Vagina (tissue), 2 donors: ENCODE results near the gene MYO1H. TPM values are rescaled to one million over a fixed set of nuclear protein-coding genes. Genes with fewer than 3 reads are reported as not detected.

Experiments
- DNase-seq, 2 donors: peaks; one replicate each; pipeline ENCODE4 v3.0.0-alpha.2; 2017; ENCODE audit errors: extremely low spot score in 2 of 2
- H3K27ac ChIP-seq: fragments of 200-600 bp; sonication (generic); one replicate; pipeline ENCODE4 v1.5.1; 2019
- H3K27me3 ChIP-seq: fragments of 200-600 bp; sonication (generic); one replicate; pipeline ENCODE4 v1.5.1; 2019
- H3K36me3 ChIP-seq, 2 donors: fragments of 200-600 bp; sonication (generic); one replicate each; pipeline ENCODE4 v1.5.1; 2017 to 2019
- H3K4me1 ChIP-seq: fragments of 200-600 bp; sonication (generic); one replicate; pipeline ENCODE4 v1.5.1; 2019
- H3K4me3 ChIP-seq, 2 donors: fragments of 200-600 bp; sonication (generic); 1 replicate in 1 of 2; 2 replicates in 1 of 2; pipeline ENCODE4 v1.5.1; 2016 to 2019
- H3K9me3 ChIP-seq: fragments of 200-600 bp; sonication (generic); one replicate; pipeline ENCODE4 v1.5.1; 2019
- CTCF ChIP-seq, 3 experiments: fragments of 450-650 bp in 2 of 3; fragments of 200-600 bp in 1 of 3; sonication (generic) in 1 of 3; IDR thresholded peaks; one replicate each; pipeline ENCODE4 v1.5.1; 2017 to 2019; ENCODE audit warnings: antibody characterized with exemption in 3 of 3, mild to moderate bottlenecking in 2 of 3, moderate library complexity in 2 of 3
- POLR2A ChIP-seq, 2 donors: fragments of 450-650 bp; IDR thresholded peaks; one replicate each; pipeline ENCODE4 v1.6.1; 2017; ENCODE audit warnings: antibody characterized with exemption in 2 of 2, mild to moderate bottlenecking in 2 of 2, moderate library complexity in 2 of 2
- POLR2AphosphoS5 ChIP-seq, 2 donors: sonication (generic); formaldehyde crosslinking; IDR thresholded peaks; one replicate each; pipeline ENCODE4 v1.9.0; 2017; ENCODE audit warnings: antibody characterized with exemption in 2 of 2, mild to moderate bottlenecking in 2 of 2, low read depth in 1 of 2; ENCODE audit not compliant: insufficient read depth in 1 of 2
- intact Hi-C: fragments of 100-400 bp; cut with DNase I; formaldehyde crosslinking; loops from one replicate; pipeline ENCODE4 v1.15.1; 2023
- total RNA-seq: library from RNA; depleted of rRNA; stranded (reverse); fragments of >200 nt; gene quantifications from one replicate; pipeline ENCODE4 v1.2.3, GENCODE V29; 2016

Gene MYO1H
- total RNA-seq, 1 donor from 2014 or later = not detected

GRCh38 chr12:109345428-109345827 lies 2.3 kb upstream of the MYO1H start:
- DNase-seq = no peak
- Histone ChIP-seq H3K36me3 (no peaks in the 10 kb centered on the region), H3K4me1 (no peaks in the 10 kb centered on the region), H3K27me3 (no peaks in the 10 kb centered on the region), H3K9me3 (no peaks in the 10 kb centered on the region), H3K4me3 (no peak overlapping the region), H3K27ac (no peak overlapping the region)
- TF ChIP-seq POLR2AphosphoS5 (IDR thresholded peaks at IDR 0.05; ENCODE audit: insufficient read depth in 1 of 2, low read depth in 1 of 2) (no peak), CTCF (IDR thresholded peaks at IDR 0.05) (no peak), POLR2A (IDR thresholded peaks at IDR 0.05) (no peak)
- intact Hi-C loops = no loop called here

- TF ChIP-seq CTCF (IDR thresholded peaks at IDR 0.05) (no peak), POLR2AphosphoS5 (IDR thresholded peaks at IDR 0.05; ENCODE audit: insufficient read depth in 1 of 2, low read depth in 1 of 2) (no peak), POLR2A (IDR thresholded peaks at IDR 0.05) (no peak)
- no peak overlapping the region for H3K4me3 ChIP-seq
- no peak for DNase-seq
- H3K27ac ChIP-seq = no peak overlapping the region
- H3K4me1 ChIP-seq = no peaks in the 10 kb centered on the region
- no peaks in the 10 kb centered on the region for H3K9me3 ChIP-seq
- H3K36me3 ChIP-seq = no peaks in the 10 kb centered on the region
- H3K27me3 ChIP-seq = no peaks in the 10 kb centered on the region
- intact Hi-C loops = no loop called here
Observed at GRCh38 chr12:109346920-109347319, 780 bp upstream of the MYO1H start.

- Histone ChIP-seq H3K27me3 (no peaks in the 10 kb centered on the region), H3K4me3 (no peak overlapping the region), H3K4me1 (no peaks in the 10 kb centered on the region), H3K36me3 (no peaks in the 10 kb centered on the region), H3K27ac (no peak overlapping the region), H3K9me3 (no peaks in the 10 kb centered on the region)
- intact Hi-C loops = no loop called here
- TF ChIP-seq POLR2AphosphoS5 (IDR thresholded peaks at IDR 0.05; ENCODE audit: insufficient read depth in 1 of 2, low read depth in 1 of 2) (no peak), POLR2A (IDR thresholded peaks at IDR 0.05) (no peak), CTCF (IDR thresholded peaks at IDR 0.05) (no peak)
- no peak for DNase-seq
Observed at GRCh38 chr12:109352184-109352583, 4.5 kb downstream of the MYO1H start.

GRCh38 chr12:109356577-109356976 lies 8.9 kb downstream of the MYO1H start:
- TF ChIP-seq POLR2AphosphoS5 (IDR thresholded peaks at IDR 0.05; ENCODE audit: insufficient read depth in 1 of 2, low read depth in 1 of 2) (no peak), POLR2A (IDR thresholded peaks at IDR 0.05) (no peak), CTCF (IDR thresholded peaks at IDR 0.05) (no peak)
- H3K4me3 ChIP-seq = no peak overlapping the region
- H3K4me1 ChIP-seq = no peaks in the 10 kb centered on the region
- no peak for DNase-seq
- H3K27me3 ChIP-seq = no peaks in the 10 kb centered on the region
- H3K36me3 ChIP-seq = no peaks in the 10 kb centered on the region
- no peaks in the 10 kb centered on the region for H3K9me3 ChIP-seq
- H3K27ac ChIP-seq = no peak overlapping the region
- intact Hi-C loops = no loop called here

- no peaks in the 10 kb centered on the region for H3K36me3 ChIP-seq
- DNase-seq = no peak
- H3K27me3 ChIP-seq = no peaks in the 10 kb centered on the region
- intact Hi-C loops = no loop called here
- TF ChIP-seq POLR2AphosphoS5 (IDR thresholded peaks at IDR 0.05; ENCODE audit: insufficient read depth in 1 of 2, low read depth in 1 of 2) = no peak
- TF ChIP-seq CTCF (IDR thresholded peaks at IDR 0.05) = no peak
- no peak for TF ChIP-seq POLR2A (IDR thresholded peaks at IDR 0.05)
- no peaks in the 10 kb centered on the region for H3K4me1 ChIP-seq
- H3K4me3 ChIP-seq = no peak overlapping the region
- no peaks in the 10 kb centered on the region for H3K9me3 ChIP-seq
- H3K27ac ChIP-seq = no peak overlapping the region
Observed at GRCh38 chr12:109357032-109357431, 9.3 kb downstream of the MYO1H start.
